Activated T-cell treated with anti-CD3 and anti-CD28 coated beads, Interleukin-2, amount 50 U/mL, for 4 hours (primary cell): Measurements from ENCODE around the gene LBR. TPM values are rescaled to one million over a fixed set of nuclear protein-coding genes. Genes with fewer than 3 reads are reported as not detected.

Source experiments
- ATAC-seq, 2 donors: fragments of 200-7000 bp; cut with Tn5 transposase; one replicate each; pipeline ENCODE4 v1.10.0; 2021
- DNase-seq: peaks from one replicate; pipeline ENCODE4 v3.0.0-alpha.2; 2020
- H3K27me3 Mint-ChIP-seq: one replicate; pipeline ENCODE4 v1.8.0; 2021; ENCODE audit warnings: low read depth, mixed read lengths
- H3K36me3 Mint-ChIP-seq: one replicate; pipeline ENCODE4 v1.8.0; 2022; ENCODE audit warnings: mixed read lengths; ENCODE audit not compliant: insufficient read depth
- H3K4me1 Mint-ChIP-seq: one replicate; pipeline ENCODE4 v1.8.0; 2021; ENCODE audit warnings: low read depth, mixed read lengths
- H3K4me3 Mint-ChIP-seq: one replicate; pipeline ENCODE4 v1.8.0; 2021; ENCODE audit warnings: mild to moderate bottlenecking, moderate library complexity, mixed read lengths
- H3K9me3 Mint-ChIP-seq: one replicate; pipeline ENCODE4 v1.8.0; 2021; ENCODE audit warnings: mixed read lengths
- total RNA-seq, 3 donors: library from RNA; stranded (reverse); gene quantifications; one replicate each; pipeline ENCODE4 v1.2.1, GENCODE V29; 2021

LBR gene
- total RNA-seq, 3 donors from 2014 or later: 71.0 to 89.9 (median 78.9) TPM

- H3K27me3 Mint-ChIP-seq: no peaks in the 10 kb centered on the region
- H3K9me3 Mint-ChIP-seq: no peaks in the 10 kb centered on the region
- DNase-seq: no peak
- peaks cover 49% of the 10 kb centered on the region for H3K4me1 Mint-ChIP-seq
- H3K36me3 Mint-ChIP-seq: no peaks in the 10 kb centered on the region
- H3K4me3 Mint-ChIP-seq: no peak overlapping the region
- no peak for ATAC-seq
Measured at GRCh38 chr1:225441314-225442122, 13.7 kb upstream of the LBR start.

GRCh38 chr1:225440380-225441221, 12.8 kb upstream of the LBR start:
- Mint-ChIP-seq H3K9me3 (no peaks in the 10 kb centered on the region), H3K4me1 (peaks cover 42% of the 10 kb centered on the region), H3K36me3 (no peaks in the 10 kb centered on the region), H3K4me3 (no peak overlapping the region), H3K27me3 (no peaks in the 10 kb centered on the region)
- ATAC-seq (no peak), DNase-seq (no peak)

- Mint-ChIP-seq H3K4me1 (peaks cover 21% of the 10 kb centered on the region), H3K27me3 (no peaks in the 10 kb centered on the region)
Measured at GRCh38 chr1:225437710-225438437, 10.0 kb upstream of the LBR start.

GRCh38 chr1:225435957-225436392, 8.1 kb upstream of the LBR start:
- Mint-ChIP-seq H3K9me3 (no peaks in the 10 kb centered on the region), H3K27me3 (no peaks in the 10 kb centered on the region), H3K4me1 (peaks cover 3% of the 10 kb centered on the region), H3K36me3 (no peaks in the 10 kb centered on the region), H3K4me3 (no peak overlapping the region)
- DNase-seq (no peak), ATAC-seq (peak in 1 of 2 donors; percentile 21)

More at GRCh38 chr1:225437710-225438437, 10.0 kb upstream of the LBR start:
- Mint-ChIP-seq H3K36me3 (no peaks in the 10 kb centered on the region), H3K9me3 (no peaks in the 10 kb centered on the region), H3K4me3 (no peak overlapping the region)
- DNase-seq: no peak
- ATAC-seq: no peak

GRCh38 chr1:225435487-225435886, 7.6 kb upstream of the LBR start:
- Mint-ChIP-seq H3K9me3 (no peaks in the 10 kb centered on the region), H3K4me1 (peaks cover 3% of the 10 kb centered on the region), H3K36me3 (no peaks in the 10 kb centered on the region), H3K27me3 (no peaks in the 10 kb centered on the region), H3K4me3 (no peak overlapping the region)
- ATAC-seq (no peak), DNase-seq (no peak)

- H3K27me3 Mint-ChIP-seq: no peaks in the 10 kb centered on the region
- no peaks in the 10 kb centered on the region for H3K36me3 Mint-ChIP-seq
- ATAC-seq: no peak
Measured at GRCh38 chr1:225435076-225435475, 7.2 kb upstream of the LBR start.

GRCh38 chr1:225434046-225434445, 6.2 kb upstream of the LBR start:
- H3K4me1 Mint-ChIP-seq: peaks cover 10% of the 10 kb centered on the region
- no peaks in the 10 kb centered on the region for H3K27me3 Mint-ChIP-seq
- no peak for DNase-seq
- no peak for ATAC-seq
- no peak overlapping the region for H3K4me3 Mint-ChIP-seq
- no peaks in the 10 kb centered on the region for H3K36me3 Mint-ChIP-seq
- no peaks in the 10 kb centered on the region for H3K9me3 Mint-ChIP-seq

More at GRCh38 chr1:225435076-225435475, 7.2 kb upstream of the LBR start:
- no peak for DNase-seq
- no peaks in the 10 kb centered on the region for H3K9me3 Mint-ChIP-seq
- H3K4me1 Mint-ChIP-seq: peaks cover 6% of the 10 kb centered on the region
- no peak overlapping the region for H3K4me3 Mint-ChIP-seq

GRCh38 chr1:225431081-225431863, 3.4 kb upstream of the LBR start:
- H3K27me3 Mint-ChIP-seq: no peaks in the 10 kb centered on the region
- peaks cover 19% of the 10 kb centered on the region for H3K4me1 Mint-ChIP-seq
- no peaks in the 10 kb centered on the region for H3K36me3 Mint-ChIP-seq
- no peak for DNase-seq
- no peaks in the 10 kb centered on the region for H3K9me3 Mint-ChIP-seq
- H3K4me3 Mint-ChIP-seq: no peak overlapping the region
- ATAC-seq: no peak

GRCh38 chr1:225430301-225430700, 2.5 kb upstream of the LBR start:
- Mint-ChIP-seq H3K27me3 (no peaks in the 10 kb centered on the region), H3K4me1 (peaks cover 25% of the 10 kb centered on the region), H3K4me3 (no peak overlapping the region), H3K9me3 (no peaks in the 10 kb centered on the region), H3K36me3 (no peaks in the 10 kb centered on the region)
- DNase-seq (no peak), ATAC-seq (no peak)

- H3K4me3 Mint-ChIP-seq: peak overlapping the region; percentile 89
- ATAC-seq: no peak
Measured at GRCh38 chr1:225428881-225429455, 1.1 kb upstream of the LBR start.

GRCh38 chr1:225428068-225428880, 436 bp upstream of the LBR start:
- H3K9me3 Mint-ChIP-seq: no peaks in the 10 kb centered on the region
- no peaks in the 10 kb centered on the region for H3K27me3 Mint-ChIP-seq
- H3K36me3 Mint-ChIP-seq: no peaks in the 10 kb centered on the region
- H3K4me1 Mint-ChIP-seq: peaks cover 46% of the 10 kb centered on the region
- peak overlapping the region; percentile 89 for H3K4me3 Mint-ChIP-seq
- DNase-seq (peak; percentile 89), ATAC-seq (peak; percentile 91 to 94)

More at GRCh38 chr1:225428881-225429455, 1.1 kb upstream of the LBR start:
- H3K4me1 Mint-ChIP-seq: peaks cover 39% of the 10 kb centered on the region
- no peaks in the 10 kb centered on the region for H3K27me3 Mint-ChIP-seq
- no peaks in the 10 kb centered on the region for H3K9me3 Mint-ChIP-seq
- no peak for DNase-seq
- H3K36me3 Mint-ChIP-seq: no peaks in the 10 kb centered on the region

- Mint-ChIP-seq H3K4me1 (peaks cover 60% of the 10 kb centered on the region), H3K27me3 (no peaks in the 10 kb centered on the region), H3K9me3 (no peaks in the 10 kb centered on the region), H3K4me3 (peak overlapping the region; percentile 89), H3K36me3 (peaks cover 7% of the 10 kb centered on the region)
- no peak for ATAC-seq
- no peak for DNase-seq
Measured at GRCh38 chr1:225426395-225427234, 1.2 kb downstream of the LBR start.
